Muscle of leg (tissue), 11 donors: Measurements from ENCODE around the gene KIAA0753. TPM values are rescaled to one million over a fixed set of nuclear protein-coding genes. Genes with fewer than 3 reads are reported as not detected.
"Not testable (repeated sequence)": the region's sequence is repeated elsewhere in the genome, so short reads cannot be mapped to it uniquely, and the experiment has no call there.

Source experiments
- DNase-seq: peaks from one replicate; pipeline ENCODE4 v3.0.0; 2013
- H3K27ac ChIP-seq: one replicate; pipeline ENCODE4 v1.5.1; 2013; ENCODE audit warnings: mild to moderate bottlenecking, low read length, control low read depth
- H3K27me3 ChIP-seq: one replicate; pipeline ENCODE4 v1.6.1; 2013; ENCODE audit warnings: low read length; ENCODE audit not compliant: control insufficient read depth, insufficient read depth
- H3K36me3 ChIP-seq: one replicate; pipeline ENCODE4 v1.6.1; 2013; ENCODE audit warnings: low read length; ENCODE audit not compliant: control insufficient read depth, insufficient read depth
- H3K4me1 ChIP-seq: one replicate; pipeline ENCODE4 v1.6.1; 2013; ENCODE audit warnings: low read length; ENCODE audit not compliant: control insufficient read depth, insufficient read depth
- H3K4me3 ChIP-seq: one replicate; pipeline ENCODE4 v1.5.1; 2013; ENCODE audit warnings: low read length, control low read depth
- H3K9me3 ChIP-seq: replicated peaks from 2 replicates; pipeline ENCODE4 v1.6.1; 2013; ENCODE audit warnings: low read depth, low read length; ENCODE audit not compliant: control insufficient read depth
- WGBS: methylation state at CpG from one replicate; pipeline ENCODE4 v1.1.5; 2013; ENCODE audit warnings: missing lambda C conversion rate; ENCODE audit not compliant: insufficient coverage; 5-methylcytosine and 5-hydroxymethylcytosine counted together
- polyA plus RNA-seq, 8 donors: library from polyadenylated mRNA; unstranded; fragments of 120-200 nt; gene quantifications; one replicate each; pipeline versions ENCODE4 v1.2.1 to v1.2.3, GENCODE V29; 2013; ENCODE audit warnings: inconsistent platforms in 1 of 8, low replicate concordance in 1 of 8; ENCODE audit not compliant: insufficient read length in 8 of 8, insufficient read depth in 1 of 8
- total RNA-seq: library from RNA; stranded (reverse); fragments of 120-200 nt; gene quantifications from one replicate; pipeline ENCODE4 v1.2.4, GENCODE V29; 2013

KIAA0753 gene
- total and polyA plus RNA-seq, 9 donors, result 9.7 to 18.1 (median 12.3) TPM

DNA sequence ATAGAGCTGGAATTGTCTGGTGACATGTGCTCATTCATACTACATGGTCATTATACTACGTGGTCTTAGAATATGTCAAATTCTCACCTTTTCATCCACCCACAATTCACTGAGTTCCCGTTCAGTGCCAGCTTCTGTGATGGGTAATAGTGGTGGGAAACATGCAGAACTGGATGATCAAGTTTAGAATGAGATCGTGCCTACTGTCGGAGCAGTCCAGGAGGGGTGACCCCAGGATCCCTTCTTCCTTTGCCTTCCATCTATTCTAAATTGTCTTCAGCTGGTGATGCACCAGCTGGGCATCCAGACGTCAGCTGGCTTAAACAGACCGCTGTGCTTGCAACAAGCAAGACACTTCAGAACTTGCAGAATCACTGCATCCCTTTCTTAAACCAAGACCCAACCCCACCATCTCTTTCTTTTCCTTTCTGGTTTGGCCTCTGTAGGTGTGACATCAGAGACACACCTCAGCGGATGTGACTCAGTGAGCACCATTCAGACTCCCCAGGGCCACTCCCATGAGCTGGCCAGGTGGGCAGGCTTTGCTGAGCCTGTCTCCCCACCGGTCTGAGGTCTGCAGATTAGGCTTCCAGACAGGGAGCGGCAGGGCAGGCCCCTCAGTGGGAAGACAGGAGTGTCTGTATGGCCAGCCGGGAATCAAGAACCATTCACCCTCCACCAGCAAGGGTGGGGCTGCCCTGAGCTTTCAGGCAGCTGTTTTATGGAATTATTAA lies 29.1 kb upstream of the KIAA0753 start:
- no peak overlapping the region for H3K4me3 ChIP-seq
- H3K27me3 ChIP-seq, result peaks cover 19% of the 10 kb centered on the region
- H3K27ac ChIP-seq, result no peak overlapping the region
- 61% methylated on average over 6 of the region's 10 CpGs for WGBS
- H3K9me3 ChIP-seq, result no peaks in the 10 kb centered on the region
- DNase-seq, result no peak
- no peaks in the 10 kb centered on the region for H3K36me3 ChIP-seq
- H3K4me1 ChIP-seq, result no peaks in the 10 kb centered on the region

DNA sequence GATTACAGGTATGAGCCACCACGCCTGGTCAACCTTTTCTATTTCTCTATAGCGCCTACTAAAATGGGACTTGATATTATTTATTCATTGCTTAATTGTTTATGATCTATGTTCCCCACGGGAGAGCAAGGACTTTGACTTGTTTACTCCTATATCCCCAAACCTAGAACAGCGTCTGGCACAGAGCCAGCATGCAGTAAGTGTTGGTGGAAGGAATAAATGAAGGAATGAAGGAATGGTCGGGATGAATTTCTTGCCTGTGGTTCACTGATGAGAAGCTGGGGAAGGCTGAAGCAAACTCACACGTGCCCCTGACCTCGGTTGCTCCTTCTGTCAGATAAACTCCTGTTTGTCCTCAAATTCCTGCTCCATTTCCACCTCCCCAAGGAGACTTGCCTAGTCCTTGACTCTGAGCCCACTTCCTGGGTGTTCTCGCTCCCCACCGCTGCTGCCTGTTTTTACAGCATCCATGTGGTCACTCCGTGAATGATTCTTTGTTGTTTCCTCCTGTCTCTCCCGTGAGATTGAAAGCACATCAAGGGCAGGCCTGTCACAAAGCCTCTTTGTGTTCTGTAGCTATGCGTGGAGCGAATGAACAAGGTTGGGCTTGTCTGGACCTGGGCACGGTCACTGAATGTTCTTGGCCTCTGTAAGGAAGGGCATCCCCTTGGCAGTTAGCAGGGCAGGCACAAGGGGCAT lies 28.4 kb upstream of the KIAA0753 start:
- DNase-seq, result no peak
- no peaks in the 10 kb centered on the region for H3K9me3 ChIP-seq
- no peaks in the 10 kb centered on the region for H3K4me1 ChIP-seq
- 72% methylated on average over 9 of the region's 14 CpGs for WGBS
- no peak overlapping the region for H3K27ac ChIP-seq
- H3K36me3 ChIP-seq, result no peaks in the 10 kb centered on the region
- H3K27me3 ChIP-seq, result peaks cover 19% of the 10 kb centered on the region
- no peak overlapping the region for H3K4me3 ChIP-seq

DNA sequence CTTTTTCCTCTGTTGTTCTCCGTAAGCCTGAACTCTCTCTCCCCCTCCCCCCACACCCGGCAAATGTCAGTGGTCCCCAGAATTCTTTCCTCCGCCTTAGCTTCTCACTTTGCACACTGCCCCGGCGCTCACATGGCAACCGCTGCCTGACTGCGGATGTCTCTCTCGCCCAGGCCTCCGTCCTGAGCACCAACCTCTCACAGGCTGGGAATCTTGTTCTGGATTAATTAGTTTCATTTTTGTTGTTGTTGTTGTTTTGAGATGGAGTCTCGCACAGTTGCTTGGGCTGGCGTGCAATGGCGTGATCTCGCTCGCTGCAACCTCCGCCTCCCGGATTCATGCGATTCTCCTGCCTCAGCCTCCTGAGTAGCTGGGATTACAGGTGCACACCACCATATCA lies 27.7 kb upstream of the KIAA0753 start:
- peaks cover 19% of the 10 kb centered on the region for H3K27me3 ChIP-seq
- WGBS, result 26% methylated on average over 3 of the region's 17 CpGs

DNA sequence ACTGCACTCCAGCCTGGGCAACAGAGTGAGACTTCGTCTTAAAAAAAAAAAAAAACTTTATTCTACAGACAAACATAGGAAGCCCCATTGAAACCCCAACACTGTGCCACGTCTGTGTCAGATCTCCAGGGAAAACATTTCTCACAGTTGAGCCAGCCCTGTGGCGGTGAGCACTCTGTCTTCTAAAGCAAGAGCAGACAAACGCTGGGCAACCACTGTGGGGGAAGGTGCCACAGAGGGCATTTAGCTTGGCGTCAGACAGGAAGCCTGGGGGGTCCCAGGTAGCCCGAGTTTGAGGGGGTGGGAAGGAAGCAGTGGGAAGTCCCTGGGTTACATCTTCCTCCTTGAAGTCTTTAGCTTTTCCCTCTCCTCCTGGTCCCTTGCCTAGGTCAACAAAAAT lies 27.0 kb upstream of the KIAA0753 start:
- H3K4me1 ChIP-seq, result no peaks in the 10 kb centered on the region
- H3K4me3 ChIP-seq, result no peak overlapping the region
- no peaks in the 10 kb centered on the region for H3K9me3 ChIP-seq
- peaks cover 19% of the 10 kb centered on the region for H3K27me3 ChIP-seq
- WGBS, result 67% methylated on average over 4 of the region's 6 CpGs
- DNase-seq, result no peak
- no peak overlapping the region for H3K27ac ChIP-seq
- H3K36me3 ChIP-seq, result no peaks in the 10 kb centered on the region

More for the DNA sequence above, 27.7 kb upstream of the KIAA0753 start:
- DNase-seq, result no peak
- Histone ChIP-seq H3K27ac (no peak overlapping the region), H3K4me1 (no peaks in the 10 kb centered on the region), H3K36me3 (no peaks in the 10 kb centered on the region), H3K4me3 (no peak overlapping the region), H3K9me3 (no peaks in the 10 kb centered on the region)

DNA sequence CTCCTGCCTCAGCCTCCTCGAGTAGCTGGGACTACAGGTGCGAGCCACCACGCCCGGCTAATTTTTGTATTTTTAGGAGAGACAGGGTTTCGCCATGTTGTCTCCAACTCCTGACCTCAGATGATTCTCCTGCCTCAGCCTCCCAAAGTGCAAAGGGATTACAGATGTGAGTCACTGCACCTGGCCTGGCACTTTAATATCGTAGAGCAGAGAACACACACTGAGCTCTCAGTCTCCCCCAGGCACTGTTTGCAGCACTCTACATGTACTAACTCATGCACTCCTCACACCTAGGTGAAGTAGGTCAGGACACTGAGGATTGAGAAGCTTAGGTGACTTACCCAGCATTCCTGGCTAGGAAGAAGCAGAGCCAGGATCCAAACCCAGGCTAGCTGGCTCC lies 26.0 kb upstream of the KIAA0753 start:
- no peaks in the 10 kb centered on the region for H3K4me1 ChIP-seq
- no peak for DNase-seq
- no peak overlapping the region for H3K4me3 ChIP-seq
- H3K36me3 ChIP-seq, result no peaks in the 10 kb centered on the region
- H3K27me3 ChIP-seq, result peaks cover 23% of the 10 kb centered on the region
- H3K9me3 ChIP-seq, result no peaks in the 10 kb centered on the region
- 91% methylated on average over 4 of the region's 6 CpGs for WGBS
- no peak overlapping the region for H3K27ac ChIP-seq

DNA sequence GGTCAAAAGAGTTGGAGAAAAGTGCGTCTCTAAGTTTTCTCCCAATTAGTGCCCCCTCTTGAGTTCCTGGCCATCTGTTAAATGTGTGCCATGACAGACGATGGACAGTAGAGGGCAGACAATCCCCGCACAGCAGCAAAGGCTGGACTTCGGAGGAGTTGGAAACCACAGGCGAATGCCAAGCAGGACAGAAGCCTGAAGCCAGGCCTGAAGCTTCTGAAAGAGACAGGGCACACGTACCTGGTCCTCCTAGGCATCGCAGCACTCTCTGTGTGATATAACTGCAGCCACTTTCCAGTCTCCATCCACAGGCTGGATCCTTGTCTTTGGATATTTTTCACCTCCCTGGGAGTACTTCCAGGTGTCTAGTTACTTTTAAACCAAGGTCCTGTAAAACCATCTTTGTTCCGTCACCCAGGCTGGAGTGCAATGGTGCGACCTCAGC lies 25.6 kb upstream of the KIAA0753 start:
- Histone ChIP-seq H3K27ac (no peak overlapping the region), H3K36me3 (no peaks in the 10 kb centered on the region), H3K4me3 (no peak overlapping the region), H3K27me3 (peaks cover 24% of the 10 kb centered on the region), H3K9me3 (no peaks in the 10 kb centered on the region), H3K4me1 (no peaks in the 10 kb centered on the region)
- peak; percentile 86 for DNase-seq
- 22% methylated on average over 9 of the region's 9 CpGs for WGBS

DNA sequence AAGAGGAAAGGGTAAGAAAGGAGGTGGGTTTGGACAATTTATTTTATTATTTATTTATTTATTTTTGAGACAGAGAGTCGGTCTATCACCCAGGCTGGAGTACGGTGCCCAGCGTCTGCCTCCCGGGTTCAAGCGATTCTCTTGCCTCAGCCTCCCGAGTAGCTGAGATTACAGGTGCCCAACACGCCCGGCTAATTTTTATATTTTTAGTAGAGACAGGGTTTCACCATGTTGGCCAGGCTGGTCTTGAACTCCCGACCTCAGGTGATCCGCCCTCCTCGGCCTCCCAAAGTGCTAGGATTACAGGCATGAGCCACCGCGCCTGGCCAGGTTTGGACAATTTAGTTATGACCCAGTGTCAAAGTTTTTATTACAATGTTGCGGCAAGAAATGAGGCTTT lies 22.7 kb upstream of the KIAA0753 start:
- peaks cover 23% of the 10 kb centered on the region for H3K27me3 ChIP-seq
- H3K27ac ChIP-seq, DNase-seq, H3K4me1 ChIP-seq, H3K4me3 ChIP-seq, H3K9me3 ChIP-seq, H3K36me3 ChIP-seq: not testable (repeated sequence)
- 88% methylated on average over 9 of the region's 14 CpGs for WGBS

DNA sequence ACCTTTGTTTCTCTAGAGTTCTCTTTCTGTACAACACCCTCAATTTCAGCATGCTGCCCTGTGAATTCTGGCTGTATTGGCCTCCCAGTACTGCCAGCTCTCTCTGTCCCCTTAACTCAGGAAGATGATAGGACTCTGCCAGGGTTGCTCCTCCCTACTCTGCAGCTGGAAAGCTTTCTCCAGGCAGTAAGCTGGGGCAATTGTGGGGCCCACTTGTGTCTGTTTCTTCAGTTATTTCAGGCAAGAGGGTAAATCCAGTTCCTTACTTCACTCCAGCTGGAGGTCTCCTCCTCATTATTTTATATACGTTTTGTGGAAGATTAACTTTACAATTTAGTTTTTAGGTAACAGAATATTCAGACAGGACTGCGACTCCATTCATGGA lies 20.9 kb upstream of the KIAA0753 start:
- Histone ChIP-seq H3K9me3 (no peaks in the 10 kb centered on the region), H3K36me3 (no peaks in the 10 kb centered on the region), H3K27me3 (peaks cover 30% of the 10 kb centered on the region), H3K4me3 (no peak overlapping the region), H3K27ac (no peak overlapping the region), H3K4me1 (no peaks in the 10 kb centered on the region)
- no peak for DNase-seq
- WGBS, result no CpG with 5 or more reads among the region's 2 CpGs

DNA sequence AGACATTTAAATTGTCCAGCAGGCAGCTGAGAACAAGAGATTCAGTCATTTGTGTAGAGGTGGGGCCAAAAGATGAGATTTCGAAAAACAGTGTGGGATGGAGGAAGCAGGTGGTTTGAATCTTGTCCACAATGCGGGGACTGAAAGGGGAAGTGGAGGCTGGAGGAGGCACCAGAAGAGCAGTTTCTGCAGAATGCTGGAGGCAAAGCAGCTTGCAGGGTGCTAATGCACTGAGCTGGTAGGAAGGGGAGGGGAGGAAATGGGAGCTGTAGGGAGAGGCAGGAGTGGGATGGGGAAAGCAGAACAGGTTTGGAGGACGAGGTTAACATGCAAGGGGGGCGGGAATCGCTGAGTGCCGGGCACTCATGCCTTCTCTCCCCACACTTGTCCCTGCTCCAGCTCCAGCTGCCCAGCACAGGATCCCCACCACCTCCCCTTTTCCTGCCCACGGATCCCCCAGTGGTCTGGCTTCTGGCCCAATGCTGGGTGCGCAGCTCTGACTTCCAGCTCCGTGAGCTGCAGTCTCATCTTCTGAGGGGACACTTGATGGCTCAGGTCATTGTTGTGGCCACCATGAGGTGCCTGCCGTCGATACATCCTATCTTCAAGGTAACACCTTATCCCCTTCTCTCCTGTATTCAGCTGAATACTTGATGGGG lies 20.4 kb upstream of the KIAA0753 start:
- H3K27me3 ChIP-seq, result peaks cover 34% of the 10 kb centered on the region
- H3K4me3 ChIP-seq, result no peak overlapping the region
- H3K4me1 ChIP-seq, result no peaks in the 10 kb centered on the region
- 48% methylated on average over 8 of the region's 11 CpGs for WGBS
- no peak overlapping the region for H3K27ac ChIP-seq
- DNase-seq, result peak; percentile 27
- no peaks in the 10 kb centered on the region for H3K36me3 ChIP-seq
- H3K9me3 ChIP-seq, result no peaks in the 10 kb centered on the region

DNA sequence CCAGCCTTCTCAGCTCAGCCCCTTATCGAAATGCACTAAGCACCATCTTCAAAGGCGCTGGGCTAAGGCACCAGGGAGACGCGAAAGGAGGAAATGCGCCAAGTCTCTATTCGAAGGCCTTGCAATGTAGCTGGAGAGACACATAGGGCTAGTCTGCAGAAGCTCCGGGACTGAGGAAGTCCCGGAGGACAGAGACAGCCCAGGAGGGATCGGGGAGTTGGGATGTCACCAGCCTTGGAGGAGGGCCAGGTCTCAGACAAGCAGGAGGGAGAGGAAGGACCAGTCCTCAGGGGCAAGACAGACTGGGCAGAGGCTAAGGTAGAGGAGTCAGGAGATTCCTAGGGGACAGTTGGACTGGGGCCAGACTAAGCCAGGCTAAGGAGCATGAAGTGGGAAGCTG lies 19.6 kb upstream of the KIAA0753 start:
- peaks cover 2% of the 10 kb centered on the region for H3K4me1 ChIP-seq
- no peak overlapping the region for H3K27ac ChIP-seq
- DNase-seq, result no peak
- WGBS, result 75% methylated on average over 9 of the region's 9 CpGs
- no peak overlapping the region for H3K4me3 ChIP-seq
- no peaks in the 10 kb centered on the region for H3K9me3 ChIP-seq
- H3K36me3 ChIP-seq, result no peaks in the 10 kb centered on the region
- peaks cover 40% of the 10 kb centered on the region for H3K27me3 ChIP-seq
